HL-60 (cell line): ENCODE data around the gene TRIP11.

Experiments used
- CTCF ChIP-seq: IDR thresholded peaks from one replicate; pipeline ENCODE4 v1.5.1; 2011; ENCODE audit warnings: low read length, control low read depth, inconsistent platforms; ENCODE audit not compliant: insufficient read depth
- GABPA ChIP-seq: IDR thresholded peaks from 2 replicates; pipeline ENCODE4 v1.6.1; 2012; ENCODE audit warnings: low read depth
- POLR2AphosphoS5 ChIP-seq: IDR thresholded peaks from 2 replicates; pipeline ENCODE4 v1.6.1; 2012; ENCODE audit warnings: low read depth
- REST ChIP-seq: IDR thresholded peaks from 2 replicates; pipeline ENCODE4 v1.6.1; 2012; ENCODE audit warnings: low read depth; ENCODE audit not compliant: insufficient replicate concordance
- SPI1 ChIP-seq: IDR thresholded peaks from 2 replicates; pipeline ENCODE4 v1.6.1; 2012; ENCODE audit warnings: low read depth, mild to moderate bottlenecking, borderline replicate concordance

GRCh38 chr14:91983588-91983987 is 56.3 kb downstream of the TRIP11 start:
- TF ChIP-seq REST (no peak), CTCF (no peak), POLR2AphosphoS5 (no peak), GABPA (no peak), SPI1 (no peak)
